Spleen (tissue), 11 donors: ENCODE data around the gene SLC43A1. TPM values are rescaled to one million over a fixed set of nuclear protein-coding genes. Genes with fewer than 3 reads are reported as not detected.

Source experiments
- DNase-seq: peaks from one replicate; pipeline ENCODE4 v3.0.0-alpha.2; 2020
- H3K27ac ChIP-seq, 8 donors: fragments of 200-600 bp; sonication (generic) in 7 of 8; 1 replicate in 4 of 8; 2 replicates in 4 of 8; pipeline versions ENCODE4 v1.5.0 to v1.8.0; 2016 to 2021; ENCODE audit warnings: inconsistent platforms in 4 of 8, mild to moderate bottlenecking in 4 of 8, moderate library complexity in 1 of 8
- H3K27me3 ChIP-seq, 7 donors: fragments of 200-600 bp; sonication (generic) in 6 of 7; replicated peaks in 1 of 7; 1 replicate in 4 of 7; 2 replicates in 3 of 7; pipeline versions ENCODE4 v1.5.0 to v1.8.0; 2016 to 2021; ENCODE audit warnings: inconsistent platforms in 3 of 7, mild to moderate bottlenecking in 1 of 7
- H3K36me3 ChIP-seq, 6 donors: fragments of 200-600 bp; sonication (generic) in 5 of 6; 1 replicate in 4 of 6; 2 replicates in 2 of 6; pipeline versions ENCODE4 v1.5.0 to v1.8.0; 2016 to 2021; ENCODE audit warnings: inconsistent platforms in 2 of 6
- H3K4me1 ChIP-seq, 6 donors: fragments of 200-600 bp; sonication (generic) in 5 of 6; 1 replicate in 3 of 6; 2 replicates in 3 of 6; pipeline versions ENCODE4 v1.5.0 to v1.8.0; 2016 to 2021; ENCODE audit warnings: inconsistent platforms in 3 of 6
- H3K4me3 ChIP-seq, 8 donors: fragments of 200-600 bp; sonication (generic) in 7 of 8; 1 replicate in 4 of 8; 2 replicates in 4 of 8; pipeline versions ENCODE4 v1.5.0 to v1.8.0; 2016 to 2021; ENCODE audit warnings: inconsistent platforms in 4 of 8, mild to moderate bottlenecking in 4 of 8, moderate library complexity in 2 of 8
- H3K9me3 ChIP-seq, 8 donors: fragments of 200-600 bp; sonication (generic) in 7 of 8; 1 replicate in 4 of 8; 2 replicates in 4 of 8; pipeline versions ENCODE4 v1.5.0 to v1.8.0; 2016 to 2021; ENCODE audit warnings: inconsistent platforms in 4 of 8
- CTCF ChIP-seq, 11 experiments: fragments of 200-600 bp in 7 of 11; fragments of 450-650 bp in 4 of 11; sonication (generic) in 4 of 11; IDR thresholded peaks in 8 of 11; conservative IDR thresholded peaks in 3 of 11; 1 replicate in 7 of 11; 2 replicates in 4 of 11; pipeline versions ENCODE4 v1.4.0 to v1.8.0; 2016 to 2021; ENCODE audit warnings: antibody characterized with exemption in 11 of 11, inconsistent platforms in 4 of 11, mild to moderate bottlenecking in 1 of 11
- POLR2A ChIP-seq, 3 donors: fragments of 450-650 bp; IDR thresholded peaks; one replicate each; pipeline ENCODE4 v1.5.1; 2017; ENCODE audit warnings: antibody characterized with exemption in 3 of 3, mild to moderate bottlenecking in 1 of 3
- POLR2AphosphoS5 ChIP-seq, 3 donors: sonication (generic); formaldehyde crosslinking; IDR thresholded peaks; one replicate each; pipeline ENCODE4 v1.5.1; 2017; ENCODE audit warnings: antibody characterized with exemption in 3 of 3
- WGBS, 5 donors: extraction: QIAGEN DNeasy Blood & Tissue Kit in 3 of 5; methylation state at CpG; one replicate each; pipeline versions ENCODE4 v1.1.5 to v1.1.7; 2013 to 2018; 5-methylcytosine and 5-hydroxymethylcytosine counted together
- intact Hi-C: fragments of 100-400 bp; cut with DNase I; formaldehyde crosslinking; loops from one replicate; pipeline ENCODE4 v1.15.0; 2023; ENCODE audit warnings: low total_unique reads
- polyA plus RNA-seq, 3 donors: library from polyadenylated mRNA; stranded (reverse); fragments of 200-250 nt; gene quantifications; one replicate each; pipeline ENCODE4 v1.2.1, GENCODE V29; 2013
- total RNA-seq, 7 donors: library from RNA; depleted of rRNA in 3 of 7; stranded (reverse); fragments of >200 nt in 3 of 7; fragmentation: NEBNext Ultra II Directional in 4 of 7; extraction: Animal tissue kit (Norgen Biotek cat#: 25700) in 4 of 7; gene quantifications; one replicate each; pipeline versions ENCODE4 v1.1.0 to v1.2.1, GENCODE V29; 2016 to 2021
- donor health status: healthy with polysubstance abuse.
- donor health status: DM: no; HTN: no; CAD: no; lungs with moderate emphysema.
- donor health status: DM: no; HTN: no; CAD: no.
- donor health status: Bipolar disorder and iron deficiency.
- donor health status: healthy.
- donor health status: DM: no; HTN: no; CAD: no.
- donor health status: DM: yes; HTN: yes; CAD: no.

SLC43A1 gene
- total and polyA plus RNA-seq, 10 donors: 6.2 to 16.1 (median 10.8) TPM

- Histone ChIP-seq H3K36me3 (peaks cover 4 to 81% (median 43%) of the 10 kb centered on the region in 6 donors), H3K4me3 (no peak overlapping the region), H3K9me3 (no peaks in the 10 kb centered on the region), H3K27ac (peak overlapping the region in 6 of 8 donors; percentile 9 to 76 (median 52)), H3K27me3 (no peaks in the 10 kb centered on the region), H3K4me1 (peaks cover 0 to 24% (median 18%) of the 10 kb centered on the region in 6 donors)
- no peak for DNase-seq
- TF ChIP-seq POLR2A (IDR thresholded peaks at IDR 0.05): no peak
- no peak for TF ChIP-seq CTCF (IDR thresholded peaks at IDR 0.05 in 8 of 11, conservative IDR thresholded peaks at IDR 0.05 in 3 of 11)
- TF ChIP-seq POLR2AphosphoS5 (IDR thresholded peaks at IDR 0.05): peak; percentile 11 to 55 (median 21)
- WGBS, 5 donors: 8 to 29% (median 18%) methylated on average over 4 to 6 of the region's 6 CpGs
- intact Hi-C loops: no loop called here
These were observed 32.4 kb upstream of the SLC43A1 start for GRCh38 chr11:57547854-57548377.

- peaks cover 0 to 24% (median 18%) of the 10 kb centered on the region in 6 donors for H3K4me1 ChIP-seq
- peak overlapping the region in 5 of 8 donors; percentile 9 to 76 (median 60) for H3K27ac ChIP-seq
- H3K9me3 ChIP-seq: no peaks in the 10 kb centered on the region
- intact Hi-C loops: no loop called here
- WGBS, 5 donors: 57 to 78% (median 61%) methylated on average over 5 of the region's 5 CpGs
- H3K4me3 ChIP-seq: no peak overlapping the region
- H3K36me3 ChIP-seq: peaks cover 0 to 71% (median 33%) of the 10 kb centered on the region in 6 donors
- H3K27me3 ChIP-seq: no peaks in the 10 kb centered on the region
- DNase-seq: no peak
- no peak for TF ChIP-seq POLR2AphosphoS5 (IDR thresholded peaks at IDR 0.05)
- no peak for TF ChIP-seq POLR2A (IDR thresholded peaks at IDR 0.05)
- no peak for TF ChIP-seq CTCF (IDR thresholded peaks at IDR 0.05 in 8 of 11, conservative IDR thresholded peaks at IDR 0.05 in 3 of 11)
These were observed 31.5 kb upstream of the SLC43A1 start for GRCh38 chr11:57546869-57547475.

DNA sequence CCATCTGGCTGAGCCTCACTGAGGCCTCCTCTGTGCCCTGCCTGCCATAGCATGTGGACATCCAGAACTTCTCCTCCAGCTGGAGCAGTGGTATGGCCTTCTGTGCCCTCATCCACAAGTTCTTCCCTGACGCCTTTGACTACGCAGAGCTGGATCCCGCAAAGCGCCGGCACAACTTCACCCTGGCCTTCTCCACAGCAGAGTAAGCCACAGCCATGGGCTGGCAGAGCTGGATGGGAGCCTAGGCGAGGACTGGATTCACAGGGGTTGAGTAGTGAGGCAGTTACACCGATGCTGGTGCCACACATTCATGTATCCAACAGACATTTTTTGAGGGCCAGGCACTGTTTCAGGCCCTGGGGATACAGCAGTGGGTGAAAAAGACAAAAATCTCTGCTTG is 30.9 kb upstream of the SLC43A1 start:
- peaks cover 0 to 24% (median 18%) of the 10 kb centered on the region in 6 donors for H3K4me1 ChIP-seq
- no peaks in the 10 kb centered on the region for H3K9me3 ChIP-seq
- WGBS, 5 donors: 96 to 100% (median 98%) methylated on average over 5 to 7 of the region's 7 CpGs
- H3K4me3 ChIP-seq: no peak overlapping the region
- H3K27ac ChIP-seq: peak overlapping the region in 1 of 8 donors; percentile 76
- peaks cover 0 to 66% (median 28%) of the 10 kb centered on the region in 6 donors for H3K36me3 ChIP-seq
- H3K27me3 ChIP-seq: no peaks in the 10 kb centered on the region
- intact Hi-C loops: no loop called here
- no peak for TF ChIP-seq CTCF (IDR thresholded peaks at IDR 0.05 in 8 of 11, conservative IDR thresholded peaks at IDR 0.05 in 3 of 11)
- TF ChIP-seq POLR2AphosphoS5 (IDR thresholded peaks at IDR 0.05): no peak
- no peak for TF ChIP-seq POLR2A (IDR thresholded peaks at IDR 0.05)
- no peak for DNase-seq

GRCh38 chr11:57545883-57546282 is 30.4 kb upstream of the SLC43A1 start:
- 89 to 93% (median 92%) methylated on average over 12 to 13 of the region's 13 CpGs for WGBS, 5 donors
- intact Hi-C loops: no loop called here
- Histone ChIP-seq H3K4me1 (peaks cover 0 to 24% (median 18%) of the 10 kb centered on the region in 6 donors), H3K27me3 (no peaks in the 10 kb centered on the region), H3K36me3 (peaks cover 0 to 61% (median 22%) of the 10 kb centered on the region in 6 donors), H3K9me3 (no peaks in the 10 kb centered on the region), H3K27ac (no peak overlapping the region), H3K4me3 (no peak overlapping the region)
- TF ChIP-seq CTCF (IDR thresholded peaks at IDR 0.05 in 8 of 11, conservative IDR thresholded peaks at IDR 0.05 in 3 of 11) (no peak), POLR2AphosphoS5 (IDR thresholded peaks at IDR 0.05) (peak in 1 of 3 donors; percentile 59)
- no peak for DNase-seq
